ENCODE data around the gene SAYSD1.
"Not testable (repeated sequence)": the region's sequence is repeated elsewhere in the genome, so short reads cannot be mapped to it uniquely, and the experiment has no call there.

The SAYSD1 gene, protein sequence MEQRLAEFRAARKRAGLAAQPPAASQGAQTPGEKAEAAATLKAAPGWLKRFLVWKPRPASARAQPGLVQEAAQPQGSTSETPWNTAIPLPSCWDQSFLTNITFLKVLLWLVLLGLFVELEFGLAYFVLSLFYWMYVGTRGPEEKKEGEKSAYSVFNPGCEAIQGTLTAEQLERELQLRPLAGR

DNA sequence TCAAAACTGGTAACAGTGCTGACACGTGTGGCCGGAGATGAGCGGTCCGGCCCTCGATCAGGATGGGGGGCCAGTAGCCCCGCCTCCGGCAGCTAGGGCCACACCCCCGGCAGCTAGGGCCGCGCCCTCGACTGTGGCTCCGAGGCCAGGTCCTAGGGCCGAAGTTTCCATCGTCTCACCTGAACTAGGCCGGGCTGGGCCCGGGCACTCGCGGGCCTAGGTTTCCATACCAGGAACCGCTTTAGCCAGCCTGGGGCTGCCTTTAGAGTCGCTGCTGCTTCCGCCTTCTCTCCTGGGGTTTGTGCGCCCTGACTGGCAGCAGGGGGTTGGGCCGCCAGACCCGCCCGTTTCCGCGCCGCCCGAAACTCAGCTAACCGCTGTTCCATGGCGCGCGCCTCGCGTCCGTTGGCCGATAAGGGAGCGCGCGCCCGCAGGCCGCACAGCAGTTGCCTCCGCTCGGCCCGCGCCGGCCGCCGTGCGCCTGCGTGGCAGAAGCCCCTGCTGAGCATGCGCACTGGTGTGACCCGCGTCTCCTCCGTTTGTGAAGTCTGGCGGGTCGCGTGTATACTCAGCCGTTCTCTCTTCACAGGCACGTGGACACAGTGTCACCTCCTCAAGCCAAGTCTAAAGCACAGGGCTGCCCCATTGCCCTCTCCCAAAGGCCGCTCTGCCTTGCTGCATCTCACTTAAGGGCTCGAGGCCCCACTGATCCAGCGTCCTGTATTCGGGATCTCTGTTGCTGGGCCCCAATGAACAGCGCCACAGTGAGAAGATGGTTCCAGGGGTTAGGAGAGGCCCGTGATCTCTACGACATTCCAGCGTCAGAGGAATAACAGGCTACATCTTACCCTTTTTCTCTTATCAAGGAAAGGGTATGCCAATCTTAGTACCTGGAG lies at the start of gene SAYSD1:
TSS of gene SAYSD1 (minus strand) at position 483 of the 896 bp plus-strand sequence. CDS start at position 386, 97 bp downstream.
- DNase-seq (ENCODE audit: extremely low read depth in 1 of 2, low read depth in 1 of 2), result peak; percentile 75 to 88

DNA sequence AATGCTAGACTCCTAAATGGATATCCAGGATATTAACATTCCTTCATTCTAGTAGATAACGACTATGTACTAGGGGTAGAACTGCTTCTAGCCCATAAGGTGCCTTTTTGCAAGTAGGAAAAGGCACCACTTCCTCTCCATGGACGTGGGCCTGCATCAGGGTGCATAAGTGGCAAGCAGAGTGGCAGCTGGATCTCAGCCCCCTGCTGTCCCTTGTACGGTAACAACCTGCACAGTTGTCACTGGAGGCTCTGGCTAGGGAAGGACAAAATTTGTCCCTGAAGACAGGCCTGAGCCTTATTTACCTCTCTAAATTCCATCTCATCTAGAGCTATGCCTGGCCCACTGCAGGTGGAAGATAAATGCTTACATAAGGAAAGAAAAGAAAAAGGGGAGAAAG lies 42.5 kb upstream of the SAYSD1 start:
- DNase-seq (ENCODE audit: extremely low read depth in 1 of 2, low read depth in 1 of 2), result no peak

DNA sequence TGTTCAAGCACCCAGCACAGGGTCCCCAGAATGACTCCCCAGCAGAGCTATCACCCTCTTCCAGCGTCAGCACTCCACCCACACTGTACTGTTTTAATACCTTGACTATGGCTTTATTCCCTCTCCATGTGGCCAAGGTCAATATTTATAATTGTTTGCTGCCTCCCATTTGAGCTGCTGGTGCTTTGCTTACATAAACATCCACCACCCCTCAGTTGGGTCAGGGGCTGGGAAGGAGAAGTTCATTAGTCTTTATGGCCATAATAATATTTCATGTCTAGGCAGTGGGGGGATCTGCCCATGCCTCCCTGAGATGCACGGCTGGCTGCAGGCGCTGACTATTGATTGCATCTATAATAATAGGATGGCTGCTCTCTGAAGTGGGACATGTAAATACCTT lies 41.8 kb upstream of the SAYSD1 start:
- DNase-seq (ENCODE audit: extremely low read depth in 1 of 2, low read depth in 1 of 2), result no peak

GRCh38 chr6:39154705-39155104 lies 39.7 kb upstream of the SAYSD1 start:
- DNase-seq (ENCODE audit: extremely low read depth in 1 of 2, low read depth in 1 of 2), result no peak

DNA sequence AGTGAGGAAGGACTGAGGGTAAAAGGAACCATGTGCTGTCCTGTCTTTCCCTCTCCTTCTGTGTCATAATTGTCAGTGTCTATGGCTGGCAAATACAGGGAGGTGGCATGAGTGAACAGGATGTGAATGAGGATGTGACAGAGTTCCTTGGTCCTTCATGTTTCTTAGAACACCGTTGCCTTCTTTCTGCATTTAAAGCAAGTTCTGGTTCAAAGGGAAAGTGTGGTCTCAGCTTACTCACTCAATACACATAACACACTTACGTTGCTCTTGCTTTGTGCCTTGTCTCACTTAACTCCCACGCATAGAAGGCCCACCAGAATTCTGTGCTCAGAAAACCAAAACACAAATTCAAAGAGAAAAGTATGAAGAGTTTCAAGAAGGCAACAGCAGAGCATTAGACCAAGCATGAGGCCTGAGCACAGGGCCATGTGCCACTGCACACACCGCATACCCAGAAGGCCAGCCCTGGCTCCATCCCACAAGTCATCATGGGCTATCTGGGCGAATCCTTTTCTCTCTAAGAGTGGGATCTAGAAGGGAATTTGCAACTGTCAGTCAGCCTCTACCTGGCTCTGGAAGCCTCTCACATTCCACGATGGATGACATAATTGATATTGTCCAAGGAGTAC lies 38.9 kb upstream of the SAYSD1 start:
- no peak for DNase-seq (ENCODE audit: extremely low read depth in 1 of 2, low read depth in 1 of 2)

DNA sequence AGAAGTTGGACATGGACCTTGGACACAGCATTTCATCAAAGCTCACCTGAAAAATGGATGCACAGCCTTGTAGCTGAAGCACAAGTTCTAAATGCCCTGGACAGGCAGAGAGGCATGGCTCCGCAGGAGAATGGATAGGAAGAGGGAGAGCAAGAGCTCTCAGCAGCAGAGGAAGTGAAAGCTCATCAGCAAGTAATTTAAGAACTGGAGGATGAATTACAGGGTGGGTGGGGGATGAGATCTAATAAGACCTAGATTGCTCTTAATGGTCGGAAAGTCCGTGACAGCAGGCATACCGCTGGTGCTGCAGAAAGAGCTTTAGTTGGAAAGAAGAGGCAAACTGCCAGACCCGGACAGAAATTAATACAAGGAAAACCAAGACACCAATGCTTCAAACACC lies 37.3 kb upstream of the SAYSD1 start:
- no peak for DNase-seq (ENCODE audit: extremely low read depth in 1 of 2, low read depth in 1 of 2)

- DNase-seq (ENCODE audit: extremely low read depth in 1 of 2, low read depth in 1 of 2), result no peak
Observed at GRCh38 chr6:39151211-39151610, 36.2 kb upstream of the SAYSD1 start.

DNA sequence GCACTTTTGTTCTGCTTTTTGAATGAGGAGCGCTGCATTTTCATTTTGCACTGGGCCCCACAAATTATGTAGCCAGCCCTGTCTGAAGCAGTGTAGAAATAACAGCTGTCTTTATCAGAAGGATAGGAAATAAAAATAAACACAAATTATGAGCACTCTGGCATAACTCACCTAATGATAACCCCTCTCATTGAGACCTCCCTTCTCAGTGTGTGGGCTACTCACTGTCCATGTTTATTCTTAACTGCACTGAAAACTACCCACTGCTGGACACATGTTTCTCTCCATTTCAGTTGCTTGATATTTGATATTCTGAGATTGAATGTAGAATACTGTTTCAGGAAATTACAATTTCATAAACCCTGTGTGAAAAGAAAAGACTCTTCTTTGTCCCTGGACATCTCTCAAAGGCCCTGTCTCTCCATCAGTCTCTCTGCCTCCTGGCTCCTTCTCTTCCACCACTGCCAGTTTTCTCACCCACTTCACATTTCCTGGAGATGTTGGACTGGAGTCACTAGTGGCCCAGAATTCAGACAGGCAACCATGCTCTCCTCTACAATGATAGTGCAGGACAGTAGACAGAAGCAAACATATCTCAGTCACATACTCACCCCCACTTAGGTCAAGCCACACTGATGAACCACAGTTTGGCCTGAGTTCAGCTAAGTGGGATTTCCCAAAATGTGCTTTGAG lies 29.6 kb upstream of the SAYSD1 start:
- DNase-seq (ENCODE audit: extremely low read depth in 1 of 2, low read depth in 1 of 2), result no peak

GRCh38 chr6:39143238-39143930 lies 28.4 kb upstream of the SAYSD1 start:
- no peak for DNase-seq (ENCODE audit: extremely low read depth in 1 of 2, low read depth in 1 of 2)

DNA sequence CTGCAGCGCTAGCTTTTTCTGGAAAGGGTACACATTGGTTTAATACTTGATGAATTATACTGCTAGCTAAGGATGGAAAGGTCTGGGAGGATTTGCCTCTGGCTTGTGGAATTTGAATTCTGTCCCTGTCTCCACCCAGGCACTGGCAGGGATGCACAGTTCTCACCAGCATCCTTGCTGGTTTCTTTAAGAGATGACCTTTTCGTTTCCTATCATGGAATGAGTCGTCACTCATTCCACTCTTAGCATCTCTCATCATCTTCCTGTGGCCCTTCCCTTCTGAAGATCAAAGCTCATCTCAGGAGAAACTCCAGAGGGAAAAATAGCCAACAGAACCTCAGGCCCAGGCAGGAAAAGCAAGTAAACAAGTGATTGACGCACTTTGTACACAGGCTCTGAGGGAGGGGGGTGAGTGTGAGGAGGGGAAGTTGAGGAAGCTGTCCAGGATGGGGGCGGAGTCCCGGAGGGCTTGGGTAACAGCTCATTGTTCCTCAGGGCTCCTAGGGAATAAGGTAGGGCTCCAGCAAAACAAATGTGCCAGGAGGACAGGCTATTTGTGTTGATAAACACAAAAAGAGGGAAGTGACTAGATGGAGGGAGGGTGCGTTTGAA lies 25.7 kb upstream of the SAYSD1 start:
- DNase-seq (ENCODE audit: extremely low read depth in 1 of 2, low read depth in 1 of 2), result no peak

- no peak for DNase-seq (ENCODE audit: extremely low read depth in 1 of 2, low read depth in 1 of 2)
Observed at GRCh38 chr6:39137245-39137644, 22.3 kb upstream of the SAYSD1 start.

DNA sequence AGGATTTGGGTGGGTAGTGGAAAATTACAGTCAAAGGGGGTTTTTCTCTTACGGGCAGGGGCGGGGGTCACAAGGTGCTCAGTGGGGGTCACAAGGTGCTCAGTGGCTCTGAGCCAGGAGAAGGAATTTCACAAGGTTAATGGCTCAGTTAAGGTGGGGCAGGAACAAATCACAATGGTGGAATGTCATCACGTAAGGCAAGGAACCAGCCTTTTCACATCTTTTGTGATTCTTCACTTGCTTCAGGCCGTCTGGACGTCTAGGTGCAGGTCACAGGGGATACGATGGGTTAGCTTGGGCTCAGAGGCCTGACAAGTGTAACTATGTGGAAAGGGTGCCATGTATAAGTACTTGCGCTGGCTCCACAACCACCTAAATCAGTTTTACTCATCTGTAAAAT lies 21.2 kb upstream of the SAYSD1 start:
- DNase-seq (ENCODE audit: extremely low read depth in 1 of 2, low read depth in 1 of 2), result not testable (repeated sequence)

- DNase-seq (ENCODE audit: extremely low read depth in 1 of 2, low read depth in 1 of 2), result not testable (repeated sequence)
Observed at GRCh38 chr6:39134761-39135160, 19.8 kb upstream of the SAYSD1 start.

GRCh38 chr6:39130691-39131090 lies 15.7 kb upstream of the SAYSD1 start:
- DNase-seq (ENCODE audit: extremely low read depth in 1 of 2, low read depth in 1 of 2), result no peak

DNA sequence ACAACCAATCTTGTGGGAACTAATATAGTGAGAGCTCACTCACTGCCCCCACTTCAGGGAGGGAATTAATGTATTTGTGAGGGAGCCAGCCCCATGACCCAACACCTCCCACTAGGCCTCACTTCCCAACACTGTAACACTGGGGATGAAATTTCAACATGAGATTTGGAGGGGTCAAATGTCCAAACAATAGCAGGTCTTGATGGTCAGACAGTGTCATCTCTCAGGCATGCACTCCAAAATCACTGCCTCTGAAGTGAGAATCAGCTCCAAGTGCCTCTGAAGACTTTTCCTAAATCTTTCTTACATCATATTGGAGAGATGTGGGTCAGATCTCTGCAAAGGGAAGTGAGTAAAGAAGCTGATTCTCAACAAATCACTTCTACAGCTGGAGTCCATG lies 13.8 kb upstream of the SAYSD1 start:
- no peak for DNase-seq (ENCODE audit: extremely low read depth in 1 of 2, low read depth in 1 of 2)

DNA sequence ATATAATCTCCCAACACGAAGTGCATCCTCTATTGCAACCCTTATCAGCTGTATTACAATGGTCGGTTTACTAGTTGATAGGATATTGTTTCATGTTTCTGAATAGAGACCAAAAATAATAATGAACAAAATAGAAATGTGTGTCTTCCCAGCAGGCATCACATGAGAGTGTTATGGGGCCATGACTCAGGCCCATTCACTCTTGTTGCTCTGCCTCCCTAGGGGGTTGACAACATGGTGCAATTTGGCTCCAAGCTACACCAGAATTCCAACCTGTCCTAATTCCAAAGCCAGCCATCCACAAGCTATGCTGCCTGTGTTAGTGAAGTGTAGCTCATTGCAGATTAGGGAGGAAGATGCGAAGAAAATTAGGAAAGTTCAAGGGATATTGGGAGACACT lies 13.1 kb upstream of the SAYSD1 start:
- DNase-seq (ENCODE audit: extremely low read depth in 1 of 2, low read depth in 1 of 2), result no peak

DNA sequence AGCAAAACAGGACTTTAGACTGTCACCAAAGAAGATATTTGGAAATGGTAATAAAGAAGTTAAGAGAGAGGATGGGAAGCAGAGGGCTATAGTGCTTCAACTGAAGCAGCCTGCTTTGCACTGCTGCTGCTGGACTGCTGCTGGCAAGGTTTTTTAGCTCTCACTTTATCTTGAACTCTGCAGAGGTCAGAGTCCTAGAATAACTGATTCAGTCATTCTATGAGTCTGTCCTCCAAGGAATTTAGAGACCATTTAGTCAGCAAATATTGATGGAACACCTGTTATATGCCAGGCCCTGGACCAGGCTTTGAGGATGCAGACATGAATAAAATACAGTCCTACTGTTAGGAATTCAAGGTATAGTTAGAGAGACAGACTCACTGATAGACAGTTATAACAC lies 9.1 kb upstream of the SAYSD1 start:
- no peak for DNase-seq (ENCODE audit: extremely low read depth in 1 of 2, low read depth in 1 of 2)

- no peak for DNase-seq (ENCODE audit: extremely low read depth in 1 of 2, low read depth in 1 of 2)
Observed at GRCh38 chr6:39118921-39119320, 3.9 kb upstream of the SAYSD1 start.

DNA sequence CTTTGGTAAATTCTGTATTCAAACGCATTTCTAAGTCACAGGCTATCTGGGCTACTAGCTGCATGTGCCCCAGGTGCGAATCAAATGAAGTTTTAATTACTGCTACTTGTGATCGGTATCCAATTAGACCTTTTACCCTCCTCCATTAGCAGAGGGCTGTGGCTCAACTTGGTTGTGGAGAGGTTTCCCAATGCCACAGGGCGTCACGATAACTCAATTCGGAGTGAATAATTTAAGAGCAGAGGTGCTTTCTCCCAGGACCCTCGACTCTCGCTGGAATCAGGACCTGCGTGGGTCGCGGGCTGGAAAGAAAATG lies 640 bp downstream of the SAYSD1 start:
- no peak for DNase-seq (ENCODE audit: extremely low read depth in 1 of 2, low read depth in 1 of 2)

GRCh38 chr6:39113788-39114187 lies 1.2 kb downstream of the SAYSD1 start:
- DNase-seq (ENCODE audit: extremely low read depth in 1 of 2, low read depth in 1 of 2), result no peak

Data from activated CD8-positive, alpha-beta memory T cell treated with anti-CD3 and anti-CD28 coated beads for 1 hour (primary cell).